ENCODE data around the gene TOP1. TPM values are rescaled to one million over a fixed set of nuclear protein-coding genes. Genes with fewer than 3 reads are reported as not detected.

The TOP1 gene
- 10 to 100 TPM; 72.6 to 75.2 TPM for total RNA-seq

GRCh38 chr20:41028359-41029149 lies at the start of gene TOP1:
Gene TOP1, plus strand, starts transcription at chr20:41028822. Its CDS starts 246 bp downstream, at chr20:41029068.
- H3K9me3 Mint-ChIP-seq: no peaks in the 10 kb centered on the region
- H3K27me3 Mint-ChIP-seq: no peaks in the 10 kb centered on the region
- ATAC-seq (ENCODE audit: low read depth) (peak; percentile 96), DNase-seq (peak; percentile 99)
- peaks cover 31% of the 10 kb centered on the region for H3K36me3 Mint-ChIP-seq
- POLR2A ChIA-PET: interaction anchor here (0.7 to 3.8 kb wide), 7 partner anchors 10 to 37 kb away, joined by 3 to 22 read pairs (median 4); no protein-coding TSS in a partner anchor
- H3K4me1 Mint-ChIP-seq: peaks cover 41% of the 10 kb centered on the region
- peak within 1 kb of the TSS; percentile 87 for H3K27ac Mint-ChIP-seq
- H3K4me3 Mint-ChIP-seq: peak within 1 kb of the TSS; percentile 82

- Mint-ChIP-seq H3K36me3 (peaks cover 12% of the 10 kb centered on the region), H3K27me3 (peaks cover 42% of the 10 kb centered on the region), H3K9me3 (peaks cover 15% of the 10 kb centered on the region), H3K27ac (no peak overlapping the region), H3K4me1 (peaks cover 8% of the 10 kb centered on the region), H3K4me3 (no peak overlapping the region)
- DNase-seq (no peak), ATAC-seq (ENCODE audit: low read depth) (no peak)
- POLR2A ChIA-PET: no interaction called here
These were observed 49.4 kb upstream of the TOP1 start for GRCh38 chr20:40979247-40979646.

- no peak overlapping the region for H3K4me3 Mint-ChIP-seq
- POLR2A ChIA-PET: no interaction called here
- H3K27me3 Mint-ChIP-seq: peaks cover 32% of the 10 kb centered on the region
- DNase-seq (no peak), ATAC-seq (ENCODE audit: low read depth) (no peak)
- peaks cover 8% of the 10 kb centered on the region for H3K4me1 Mint-ChIP-seq
- H3K27ac Mint-ChIP-seq: no peak overlapping the region
- peaks cover 15% of the 10 kb centered on the region for H3K9me3 Mint-ChIP-seq
- peaks cover 13% of the 10 kb centered on the region for H3K36me3 Mint-ChIP-seq
These were observed 48.4 kb upstream of the TOP1 start for GRCh38 chr20:40980106-40980827.

GRCh38 chr20:40980828-40981310 lies 47.8 kb upstream of the TOP1 start:
- Mint-ChIP-seq H3K27me3 (peaks cover 26% of the 10 kb centered on the region), H3K4me3 (no peak overlapping the region), H3K27ac (no peak overlapping the region), H3K4me1 (peaks cover 14% of the 10 kb centered on the region), H3K36me3 (peaks cover 14% of the 10 kb centered on the region), H3K9me3 (peaks cover 15% of the 10 kb centered on the region)
- no peak for DNase-seq
- POLR2A ChIA-PET: no interaction called here
- ATAC-seq (ENCODE audit: low read depth): no peak

GRCh38 chr20:40982415-40983145 lies 46.0 kb upstream of the TOP1 start:
- Mint-ChIP-seq H3K27ac (no peak overlapping the region), H3K36me3 (peaks cover 7% of the 10 kb centered on the region), H3K4me3 (no peak overlapping the region), H3K27me3 (peaks cover 11% of the 10 kb centered on the region), H3K9me3 (peaks cover 7% of the 10 kb centered on the region), H3K4me1 (peaks cover 28% of the 10 kb centered on the region)
- POLR2A ChIA-PET: no interaction called here
- no peak for ATAC-seq (ENCODE audit: low read depth)
- DNase-seq: no peak

GRCh38 chr20:40983898-40984297 lies 44.7 kb upstream of the TOP1 start:
- POLR2A ChIA-PET: no interaction called here
- H3K4me1 Mint-ChIP-seq: peaks cover 31% of the 10 kb centered on the region
- no peak overlapping the region for H3K4me3 Mint-ChIP-seq
- peaks cover 5% of the 10 kb centered on the region for H3K36me3 Mint-ChIP-seq
- no peak overlapping the region for H3K27ac Mint-ChIP-seq
- H3K9me3 Mint-ChIP-seq: peaks cover 1% of the 10 kb centered on the region
- ATAC-seq (ENCODE audit: low read depth) (no peak), DNase-seq (no peak)
- peaks cover 2% of the 10 kb centered on the region for H3K27me3 Mint-ChIP-seq

GRCh38 chr20:40984496-40984895 lies 44.1 kb upstream of the TOP1 start:
- DNase-seq (no peak), ATAC-seq (ENCODE audit: low read depth) (no peak)
- Mint-ChIP-seq H3K36me3 (peaks cover 5% of the 10 kb centered on the region), H3K9me3 (no peaks in the 10 kb centered on the region), H3K27ac (no peak overlapping the region), H3K4me1 (peaks cover 31% of the 10 kb centered on the region), H3K4me3 (no peak overlapping the region), H3K27me3 (peaks cover 2% of the 10 kb centered on the region)
- POLR2A ChIA-PET: no interaction called here

GRCh38 chr20:40986774-40987173 lies 41.8 kb upstream of the TOP1 start:
- Mint-ChIP-seq H3K27ac (peak overlapping the region; percentile 43), H3K27me3 (no peaks in the 10 kb centered on the region), H3K9me3 (no peaks in the 10 kb centered on the region), H3K36me3 (peaks cover 3% of the 10 kb centered on the region), H3K4me1 (peaks cover 44% of the 10 kb centered on the region), H3K4me3 (peak overlapping the region; percentile 62)
- DNase-seq (no peak), ATAC-seq (ENCODE audit: low read depth) (peak; percentile 59)
- POLR2A ChIA-PET: interaction anchor here (0.8 to 1.4 kb wide), 7 partner anchors 17 to 92 kb away, joined by 3 to 6 read pairs (median 4); no protein-coding TSS in a partner anchor

GRCh38 chr20:40990542-40991120 lies 38.0 kb upstream of the TOP1 start:
- ATAC-seq (ENCODE audit: low read depth) (peak; percentile 82), DNase-seq (peak; percentile 70)
- Mint-ChIP-seq H3K4me1 (peaks cover 49% of the 10 kb centered on the region), H3K27ac (peak overlapping the region; percentile 87), H3K36me3 (no peaks in the 10 kb centered on the region), H3K4me3 (peak overlapping the region; percentile 71), H3K9me3 (no peaks in the 10 kb centered on the region), H3K27me3 (no peaks in the 10 kb centered on the region)
- POLR2A ChIA-PET: interaction anchor here (0.9 to 4.3 kb wide), 17 partner anchors 15 to 152 kb away, joined by 3 to 55 read pairs (median 4); partner anchors contain the start of gene TOP1

GRCh38 chr20:40991181-40991889 lies 37.3 kb upstream of the TOP1 start:
- H3K27me3 Mint-ChIP-seq: no peaks in the 10 kb centered on the region
- ATAC-seq (ENCODE audit: low read depth) (peak; percentile 72), DNase-seq (no peak)
- H3K9me3 Mint-ChIP-seq: no peaks in the 10 kb centered on the region
- H3K36me3 Mint-ChIP-seq: no peaks in the 10 kb centered on the region
- peak overlapping the region; percentile 71 for H3K4me3 Mint-ChIP-seq
- H3K4me1 Mint-ChIP-seq: peaks cover 44% of the 10 kb centered on the region
- POLR2A ChIA-PET: interaction anchor here (0.5 to 4.3 kb wide), 19 partner anchors 9 to 347 kb away, joined by 3 to 55 read pairs (median 4); partner anchors contain the start of gene TOP1
- H3K27ac Mint-ChIP-seq: peak overlapping the region; percentile 87

- ATAC-seq (ENCODE audit: low read depth): no peak
- Mint-ChIP-seq H3K4me1 (peaks cover 38% of the 10 kb centered on the region), H3K36me3 (no peaks in the 10 kb centered on the region), H3K27ac (no peak overlapping the region), H3K4me3 (no peak overlapping the region), H3K9me3 (no peaks in the 10 kb centered on the region), H3K27me3 (no peaks in the 10 kb centered on the region)
- POLR2A ChIA-PET: interaction anchor here (1.3 to 4.3 kb wide), 5 partner anchors 8 to 54 kb away, joined by 3 to 55 read pairs (median 11); partner anchors contain the start of gene TOP1
- no peak for DNase-seq
These were observed 36.1 kb upstream of the TOP1 start for GRCh38 chr20:40992349-40993113.

Measured in activated naive CD8-positive, alpha-beta T cell treated with anti-CD3 and anti-CD28 coated beads, Interleukin-2, amount 10 ng/mL, durations not matched to agents 7 days and 5 days (primary cell).